Thyroid gland (tissue), 4 donors: ENCODE results near the gene SERPINA12.

ENCODE experiments used
- POLR2A ChIP-seq, 2 donors: fragments of 450-650 bp; IDR thresholded peaks; one replicate each; pipeline ENCODE4 v1.6.1; 2017; ENCODE audit warnings: antibody characterized with exemption in 2 of 2, mild to moderate bottlenecking in 2 of 2, moderate library complexity in 1 of 2
- TF ChIP-seq, protein P1 (sequence below), 6 experiments: fragments of 200-600 bp in 3 of 6; fragments of 450-650 bp in 3 of 6; sonication (generic) in 3 of 6; IDR thresholded peaks; one replicate each; pipeline ENCODE4 v1.5.1; 2016 to 2019; ENCODE audit warnings: antibody characterized with exemption in 6 of 6, mild to moderate bottlenecking in 2 of 6, inconsistent platforms in 1 of 6, moderate library complexity in 1 of 6

DNA sequence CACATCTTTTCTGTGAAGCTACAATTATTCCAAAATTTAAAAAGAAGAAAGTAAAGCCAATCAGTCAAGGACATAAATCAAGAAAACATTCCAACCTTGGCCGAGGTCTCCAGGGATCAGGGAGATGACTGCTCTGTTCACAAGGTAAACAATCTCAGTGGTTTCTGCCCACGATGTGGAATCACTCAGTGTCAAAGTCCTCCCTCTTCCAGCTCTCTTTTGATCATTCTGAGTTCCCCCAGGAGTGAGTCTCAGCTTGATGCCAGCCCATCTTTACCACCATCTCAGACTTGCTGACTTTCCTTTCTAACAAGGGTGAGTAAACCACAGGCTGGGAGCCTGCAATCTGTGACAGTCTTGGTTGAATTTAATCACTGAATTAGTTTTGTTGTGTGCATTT, 28.5 kb downstream of the SERPINA12 start:
- TF ChIP-seq, protein P1, sequence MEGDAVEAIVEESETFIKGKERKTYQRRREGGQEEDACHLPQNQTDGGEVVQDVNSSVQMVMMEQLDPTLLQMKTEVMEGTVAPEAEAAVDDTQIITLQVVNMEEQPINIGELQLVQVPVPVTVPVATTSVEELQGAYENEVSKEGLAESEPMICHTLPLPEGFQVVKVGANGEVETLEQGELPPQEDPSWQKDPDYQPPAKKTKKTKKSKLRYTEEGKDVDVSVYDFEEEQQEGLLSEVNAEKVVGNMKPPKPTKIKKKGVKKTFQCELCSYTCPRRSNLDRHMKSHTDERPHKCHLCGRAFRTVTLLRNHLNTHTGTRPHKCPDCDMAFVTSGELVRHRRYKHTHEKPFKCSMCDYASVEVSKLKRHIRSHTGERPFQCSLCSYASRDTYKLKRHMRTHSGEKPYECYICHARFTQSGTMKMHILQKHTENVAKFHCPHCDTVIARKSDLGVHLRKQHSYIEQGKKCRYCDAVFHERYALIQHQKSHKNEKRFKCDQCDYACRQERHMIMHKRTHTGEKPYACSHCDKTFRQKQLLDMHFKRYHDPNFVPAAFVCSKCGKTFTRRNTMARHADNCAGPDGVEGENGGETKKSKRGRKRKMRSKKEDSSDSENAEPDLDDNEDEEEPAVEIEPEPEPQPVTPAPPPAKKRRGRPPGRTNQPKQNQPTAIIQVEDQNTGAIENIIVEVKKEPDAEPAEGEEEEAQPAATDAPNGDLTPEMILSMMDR (IDR thresholded peaks at IDR 0.05) = no peak
- TF ChIP-seq POLR2A (IDR thresholded peaks at IDR 0.05) = no peak
